EH (cell line): Measurements from ENCODE around the gene ADGRF3.
"Not testable (repeated sequence)": the region's sequence is repeated elsewhere in the genome, so short reads cannot be mapped to it uniquely, and the experiment has no call there.

Experiments used
- DNase-seq: peaks from one replicate; pipeline ENCODE4 v3.0.0-alpha.2; 2015; ENCODE audit warnings: low read depth

The ADGRF3 gene

GRCh38 chr2:26274058-26274613 is 72.5 kb downstream of the ADGRF3 start:
- peak; percentile 94 for DNase-seq

- peak; percentile 42 for DNase-seq
Observed at GRCh38 chr2:26273501-26273900, 73.1 kb downstream of the ADGRF3 start.

- peak; percentile 12 for DNase-seq
Observed at GRCh38 chr2:26270373-26270772, 76.2 kb downstream of the ADGRF3 start.

- no peak for DNase-seq
Observed at GRCh38 chr2:26269571-26270158, 76.9 kb downstream of the ADGRF3 start.

GRCh38 chr2:26268670-26269385 is 77.8 kb downstream of the ADGRF3 start:
- DNase-seq: not testable (repeated sequence)

GRCh38 chr2:26268213-26268612 is 78.4 kb downstream of the ADGRF3 start:
- DNase-seq: peak; percentile 32

GRCh38 chr2:26258836-26259235 is 87.8 kb downstream of the ADGRF3 start:
- not testable (repeated sequence) for DNase-seq
